Measurements from ENCODE around the gene TACR1. TPM values are rescaled to one million over a fixed set of nuclear protein-coding genes. Genes with fewer than 3 reads are reported as not detected.

The TACR1 gene
- polyA plus RNA-seq, 1 of the 3 experiments (the other 2 are of a cell fraction) = under 0.01 TPM

DNA sequence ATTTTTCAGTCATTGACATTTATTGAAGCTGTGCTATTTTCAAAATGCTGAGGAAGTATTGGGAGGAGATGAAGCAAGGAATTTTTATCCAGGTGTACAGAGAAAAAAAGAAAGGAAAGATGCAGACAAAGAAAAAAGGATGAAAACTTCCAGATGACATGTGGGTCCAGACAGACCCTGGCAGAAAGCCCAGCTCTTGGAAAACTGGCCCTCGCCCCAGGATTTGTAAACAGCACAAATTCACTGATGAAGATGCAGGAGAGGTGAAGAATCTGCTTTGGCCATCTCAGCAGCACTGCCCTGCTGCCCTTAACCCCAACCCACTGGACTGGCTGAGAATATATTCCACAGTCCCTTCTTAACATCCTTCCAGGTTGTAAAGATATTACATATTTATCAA is 12.5 kb downstream of the TACR1 start:
- Histone ChIP-seq H3K4me2 (no peak overlapping the region), H3K27me3 (ENCODE audit: insufficient read depth) (no peaks in the 10 kb centered on the region; the same call in 1 of the 2 replicates), H3K9me3 (no peaks in the 10 kb centered on the region), H3K27ac (ENCODE audit: low read depth in 2 of 2, low read length in 1 of 2) (no peak overlapping the region; a peak in 1 of 4 replicates), H3K36me3 (replicated peaks in 1 of 2; ENCODE audit: control insufficient read depth in 1 of 2, insufficient read depth in 2 of 2, low read length in 1 of 2) (no peaks in the 10 kb centered on the region), H3K79me2 (ENCODE audit: insufficient read depth) (no peaks in the 10 kb centered on the region), H2AFZ (ENCODE audit: low read depth) (no peak overlapping the region), H3K4me3 (ENCODE audit: low read depth in 2 of 2, low read length in 1 of 2) (no peak overlapping the region), H3K9me2 (no peaks in the 10 kb centered on the region), H4K20me1 (ENCODE audit: insufficient read depth) (no peaks in the 10 kb centered on the region), H3K9ac (no peak overlapping the region), H3F3A (replicated peaks; ENCODE audit: insufficient read depth) (no peaks in the 10 kb centered on the region), H3K4me1 (ENCODE audit: control insufficient read depth in 1 of 2, insufficient read depth in 2 of 2, low read depth in 1 of 2, low read length in 1 of 2) (peaks cover 0 to 8% of the 10 kb centered on the region in 2 experiments; a peak in 2 of 4 replicates)
- TF ChIP-seq RAD21 (IDR thresholded peaks at IDR 0.05; ENCODE audit: low read length) (no peak), EZH2phosphoT487 (IDR thresholded peaks at IDR 0.05; ENCODE audit: borderline replicate concordance, low read depth) (no peak), TAF1 (IDR thresholded peaks at IDR 0.05; ENCODE audit: borderline replicate concordance, low read depth, low read length) (no peak), GABPA (IDR thresholded peaks at IDR 0.05; ENCODE audit: low read depth) (no peak), MEF2A (IDR thresholded peaks at IDR 0.05; ENCODE audit: borderline replicate concordance, low read depth) (no peak), NFIC (IDR thresholded peaks at IDR 0.05; ENCODE audit: borderline replicate concordance) (no peak), TEAD4 (IDR thresholded peaks at IDR 0.05; ENCODE audit: borderline replicate concordance, insufficient read depth) (no peak), TCF12 (IDR thresholded peaks at IDR 0.05) (no peak), NRF1 (IDR thresholded peaks at IDR 0.05; ENCODE audit: low read depth, low read length) (no peak), SIN3A (IDR thresholded peaks at IDR 0.05; ENCODE audit: borderline replicate concordance, low read depth, low read length) (no peak), RCOR1 (IDR thresholded peaks at IDR 0.05; ENCODE audit: low read length) (no peak), MXI1 (IDR thresholded peaks at IDR 0.05; ENCODE audit: low read depth, low read length) (no peak)
- ChIA-PET CTCF (no interaction called here), POLR2A (no interaction called here)
- WGBS (ENCODE audit: low lambda C conversion rate) = 5% methylated on average over 1 of the region's 1 CpG
- DNase-seq = peak; percentile 32

DNA sequence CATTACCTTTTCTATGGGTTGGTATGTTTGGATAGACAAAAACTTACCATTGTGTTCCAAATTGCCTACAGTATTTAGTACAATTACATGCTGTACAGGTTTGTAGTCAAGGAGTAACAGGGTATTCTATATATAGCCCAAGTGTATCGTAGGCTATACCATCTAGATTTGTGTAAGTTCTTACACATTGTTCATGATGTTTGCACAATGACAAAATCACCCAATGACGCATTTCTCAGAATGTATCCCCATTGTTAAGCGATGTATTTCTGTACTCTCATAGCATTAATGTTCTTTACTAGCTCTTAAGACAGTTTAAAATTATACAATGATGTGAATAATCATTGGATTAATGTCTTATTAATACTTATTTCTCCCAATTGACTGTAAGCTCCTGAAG is 16.7 kb downstream of the TACR1 start:
- TF ChIP-seq MEF2A (IDR thresholded peaks at IDR 0.05; ENCODE audit: borderline replicate concordance, low read depth) (no peak), TCF12 (IDR thresholded peaks at IDR 0.05) (no peak)
- H3K36me3 ChIP-seq (replicated peaks in 1 of 2; ENCODE audit: control insufficient read depth in 1 of 2, insufficient read depth in 2 of 2, low read length in 1 of 2) = no peaks in the 10 kb centered on the region
- H3K79me2 ChIP-seq (ENCODE audit: insufficient read depth) = no peaks in the 10 kb centered on the region
- H3K4me3 ChIP-seq (ENCODE audit: low read depth in 2 of 2, low read length in 1 of 2) = no peak overlapping the region
- no peak overlapping the region for H3K9ac ChIP-seq
- H3K4me1 ChIP-seq (ENCODE audit: control insufficient read depth in 1 of 2, insufficient read depth in 2 of 2, low read depth in 1 of 2, low read length in 1 of 2) = peaks cover 0 to 8% of the 10 kb centered on the region in 2 experiments; a peak in 2 of 4 replicates
- H2AFZ ChIP-seq (ENCODE audit: low read depth) = no peak overlapping the region
- CTCF ChIA-PET = interaction anchor here (2.5 to 4.8 kb wide), 2 partner anchors 17 kb away, joined by 8 to 17 read pairs; partner anchors contain the start of gene TACR1
- no peaks in the 10 kb centered on the region for H3K27me3 ChIP-seq (ENCODE audit: insufficient read depth)
- no peaks in the 10 kb centered on the region for H3K9me2 ChIP-seq
- no peaks in the 10 kb centered on the region for H3K9me3 ChIP-seq
- no peak overlapping the region for H3K27ac ChIP-seq (ENCODE audit: low read depth in 2 of 2, low read length in 1 of 2)
- H3F3A ChIP-seq (replicated peaks; ENCODE audit: insufficient read depth) = no peaks in the 10 kb centered on the region
- H3K4me2 ChIP-seq = no peak overlapping the region
- WGBS (ENCODE audit: low lambda C conversion rate) = 67% methylated on average over 3 of the region's 3 CpGs
- no peak for DNase-seq
- POLR2A ChIA-PET = no interaction called here
- H4K20me1 ChIP-seq (ENCODE audit: insufficient read depth) = no peaks in the 10 kb centered on the region

DNA sequence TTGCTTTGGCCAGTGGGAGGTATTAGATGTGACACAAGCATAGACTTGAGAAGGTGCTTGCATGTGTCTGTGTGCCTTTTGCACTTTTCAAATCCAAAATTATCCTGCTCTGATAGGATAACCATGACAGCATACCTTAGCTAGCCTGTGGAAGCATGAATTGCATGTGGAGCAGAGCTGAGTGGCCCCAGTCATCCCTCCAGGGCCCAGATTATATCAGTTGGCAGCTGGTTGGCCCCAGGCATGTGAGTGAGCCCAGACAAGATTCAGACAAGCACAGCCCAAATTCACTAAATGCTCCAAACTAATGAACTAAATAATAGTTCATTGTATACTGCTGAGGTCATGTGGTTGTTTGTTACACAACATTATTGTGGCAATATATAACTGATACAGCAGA is 18.8 kb downstream of the TACR1 start:
- Histone ChIP-seq H3K27ac (ENCODE audit: low read depth in 2 of 2, low read length in 1 of 2) (no peak overlapping the region), H3K9me3 (no peaks in the 10 kb centered on the region), H2AFZ (ENCODE audit: low read depth) (no peak overlapping the region), H3F3A (replicated peaks; ENCODE audit: insufficient read depth) (no peaks in the 10 kb centered on the region), H3K36me3 (replicated peaks in 1 of 2; ENCODE audit: control insufficient read depth in 1 of 2, insufficient read depth in 2 of 2, low read length in 1 of 2) (no peaks in the 10 kb centered on the region), H3K4me3 (ENCODE audit: low read depth in 2 of 2, low read length in 1 of 2) (no peak overlapping the region), H3K4me1 (ENCODE audit: control insufficient read depth in 1 of 2, insufficient read depth in 2 of 2, low read depth in 1 of 2, low read length in 1 of 2) (no peaks in the 10 kb centered on the region; a peak in 1 of 4 replicates), H3K4me2 (no peak overlapping the region), H3K79me2 (ENCODE audit: insufficient read depth) (no peaks in the 10 kb centered on the region), H3K9ac (no peak overlapping the region), H4K20me1 (ENCODE audit: insufficient read depth) (no peaks in the 10 kb centered on the region), H3K27me3 (ENCODE audit: insufficient read depth) (no peaks in the 10 kb centered on the region), H3K9me2 (no peaks in the 10 kb centered on the region)
- DNase-seq = no peak
- CTCF ChIA-PET = interaction anchor here (4.8 kb wide), 1 partner anchor 19 kb away, joined by 17 read pairs; the partner anchor contains the start of gene TACR1
- POLR2A ChIA-PET = no interaction called here
- TF ChIP-seq, protein P1, sequence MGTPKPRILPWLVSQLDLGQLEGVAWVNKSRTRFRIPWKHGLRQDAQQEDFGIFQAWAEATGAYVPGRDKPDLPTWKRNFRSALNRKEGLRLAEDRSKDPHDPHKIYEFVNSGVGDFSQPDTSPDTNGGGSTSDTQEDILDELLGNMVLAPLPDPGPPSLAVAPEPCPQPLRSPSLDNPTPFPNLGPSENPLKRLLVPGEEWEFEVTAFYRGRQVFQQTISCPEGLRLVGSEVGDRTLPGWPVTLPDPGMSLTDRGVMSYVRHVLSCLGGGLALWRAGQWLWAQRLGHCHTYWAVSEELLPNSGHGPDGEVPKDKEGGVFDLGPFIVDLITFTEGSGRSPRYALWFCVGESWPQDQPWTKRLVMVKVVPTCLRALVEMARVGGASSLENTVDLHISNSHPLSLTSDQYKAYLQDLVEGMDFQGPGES (IDR thresholded peaks at IDR 0.05; ENCODE audit: low read depth, low read length) = no peak
- TF ChIP-seq SMC3 (IDR thresholded peaks at IDR 0.05; ENCODE audit: low read depth, low read length) (no peak), FOXJ3 (CRISPR knock-in tag; IDR thresholded peaks at IDR 0.05) (no peak), FOSL2 (IDR thresholded peaks at IDR 0.05; ENCODE audit: borderline replicate concordance, low read depth) (no peak), SIN3A (IDR thresholded peaks at IDR 0.05; ENCODE audit: borderline replicate concordance, low read depth, low read length) (no peak), NFIC (IDR thresholded peaks at IDR 0.05; ENCODE audit: borderline replicate concordance) (no peak), MEF2A (IDR thresholded peaks at IDR 0.05; ENCODE audit: borderline replicate concordance, low read depth) (no peak), GABPA (IDR thresholded peaks at IDR 0.05; ENCODE audit: low read depth) (no peak), USF2 (IDR thresholded peaks at IDR 0.05; ENCODE audit: borderline replicate concordance, low read depth, low read length) (no peak), MAX (IDR thresholded peaks at IDR 0.05; ENCODE audit: low read depth) (no peak), TCF12 (IDR thresholded peaks at IDR 0.05) (no peak), EZH2phosphoT487 (IDR thresholded peaks at IDR 0.05; ENCODE audit: borderline replicate concordance, low read depth) (no peak), MXI1 (IDR thresholded peaks at IDR 0.05; ENCODE audit: low read depth, low read length) (no peak), GATA2 (CRISPR knock-in tag; IDR thresholded peaks at IDR 0.05) (no peak), RAD21 (IDR thresholded peaks at IDR 0.05; ENCODE audit: low read length) (no peak), TAF1 (IDR thresholded peaks at IDR 0.05; ENCODE audit: borderline replicate concordance, low read depth, low read length) (no peak)
